Caki2 (cell line): ENCODE results near the gene GLB1L. TPM values are rescaled to one million over a fixed set of nuclear protein-coding genes. Genes with fewer than 3 reads are reported as not detected.
"Not testable (repeated sequence)": the region's sequence is repeated elsewhere in the genome, so short reads cannot be mapped to it uniquely, and the experiment has no call there.

Source experiments
- DNase-seq: peaks from one replicate; pipeline ENCODE4 v3.0.0-alpha.2; 2015; ENCODE audit warnings: low read depth
- in situ Hi-C: cut with HindIII; loops from 2 replicates; pipeline ENCODE4 v1.10.0; 2016; ENCODE audit warnings: low sequenced_read_pairs, low pct_unique_long_range_greater_than_20kb, mixed read lengths
- total RNA-seq: library from RNA; depleted of rRNA; stranded (reverse); fragments of >200 nt; shearing (Covaris generic); gene quantifications from 2 replicates; pipeline ENCODE4 v1.2.3, GENCODE V29; 2014; ENCODE audit warnings: low replicate concordance

GLB1L gene
- total RNA-seq, 1 experiment from 2014 or later, result 26.1 TPM

DNA sequence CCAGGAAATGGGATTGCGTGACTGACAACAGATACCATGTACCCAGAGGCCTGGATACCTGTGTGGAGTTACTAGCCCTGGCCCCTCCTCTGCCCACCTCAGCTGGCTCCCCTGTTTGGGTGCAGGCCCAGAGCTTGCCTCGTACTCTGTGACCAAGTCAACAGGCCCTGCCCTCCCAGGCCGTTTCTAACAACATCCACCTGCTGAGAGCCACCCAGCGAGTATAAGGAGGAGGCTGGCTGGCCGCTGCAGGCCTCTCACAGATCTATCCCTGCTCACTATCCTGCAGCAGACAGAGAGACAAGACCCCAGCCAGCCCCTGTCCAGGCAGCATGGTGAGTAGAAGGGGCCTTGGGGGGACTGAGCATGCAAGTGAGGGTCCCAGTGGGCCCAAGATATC is 21.0 kb upstream of the GLB1L start:
- in situ Hi-C loops, result no loop called here
- no peak for DNase-seq

GRCh38 chr2:219261024-219261855 is 16.0 kb upstream of the GLB1L start:
- no peak for DNase-seq
- in situ Hi-C loops, result no loop called here

DNA sequence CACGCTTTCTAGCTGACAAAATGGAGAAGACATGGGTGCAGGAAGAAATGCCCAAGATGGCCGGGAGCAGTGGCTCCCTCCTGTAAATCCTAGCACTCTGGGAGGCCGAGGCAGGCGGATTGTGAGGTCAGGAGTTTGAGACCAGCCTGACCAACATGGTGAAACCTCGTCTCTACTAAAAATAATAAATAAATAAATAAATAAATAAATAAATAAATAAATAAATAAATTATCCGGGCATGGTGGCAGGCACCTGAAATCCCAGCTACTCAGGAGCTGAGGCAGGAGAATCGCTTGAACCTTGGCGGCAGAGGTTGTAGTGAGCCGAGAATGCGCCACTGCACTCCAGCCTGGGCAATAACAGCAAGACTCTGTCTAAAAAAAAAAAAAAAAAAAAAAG is 13.7 kb upstream of the GLB1L start:
- in situ Hi-C loops, DNase-seq: not testable (repeated sequence)

DNA sequence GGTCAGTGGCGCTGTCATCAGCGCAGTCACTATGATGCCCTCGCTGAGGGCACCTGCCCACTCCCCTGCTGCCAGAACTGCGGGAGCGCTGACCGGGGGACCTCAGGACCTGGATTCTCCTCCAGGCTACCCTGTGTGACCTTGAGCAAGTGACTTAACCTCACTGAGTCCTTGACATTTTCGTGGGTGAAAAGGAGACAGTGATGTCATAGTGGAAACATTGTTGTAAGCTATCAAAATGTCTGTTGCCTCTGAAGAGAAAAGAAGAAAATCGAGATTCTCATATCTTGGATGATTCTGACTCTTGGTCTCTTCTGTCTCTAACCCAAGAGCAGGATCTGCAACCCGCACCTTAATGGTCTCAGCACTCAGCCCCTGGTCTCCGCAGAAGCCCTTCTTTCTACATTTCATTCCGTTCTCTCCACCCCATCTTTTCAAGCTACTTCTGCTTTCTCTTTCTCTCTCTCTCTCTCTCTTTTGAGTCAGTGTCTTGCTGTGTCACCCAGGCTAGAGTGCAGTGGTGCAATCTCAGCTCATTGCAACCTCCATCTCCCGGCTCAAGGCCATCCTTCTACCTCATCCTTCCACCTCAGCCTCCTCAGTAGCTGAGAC is 9.5 kb upstream of the GLB1L start:
- in situ Hi-C loops, result no loop called here
- no peak for DNase-seq

GRCh38 chr2:219253753-219254589 is 8.7 kb upstream of the GLB1L start, which contains the start of gene TUBA4A:
TUBA4A (minus strand) TSS chr2:219253918; CDS start chr2:219253858, 60 bp downstream.
- in situ Hi-C loops, result no loop called here
- peak; percentile 81 for DNase-seq

GRCh38 chr2:219252900-219253752 is 7.9 kb upstream of the GLB1L start, which contains the start of gene TUBA4B:
TUBA4B (plus strand) TSS chr2:219253243; CDS start chr2:219253408, 165 bp downstream.
- peak; percentile 23 for DNase-seq
- in situ Hi-C loops, result no loop called here

- in situ Hi-C loops, result no loop called here
- DNase-seq, result no peak
Measured at GRCh38 chr2:219252570-219252899, 7.3 kb upstream of the GLB1L start.

GRCh38 chr2:219252084-219252483 is 6.8 kb upstream of the GLB1L start:
- in situ Hi-C loops, result no loop called here
- DNase-seq, result no peak

GRCh38 chr2:219251656-219252055 is 6.4 kb upstream of the GLB1L start:
- no peak for DNase-seq
- in situ Hi-C loops, result no loop called here

DNA sequence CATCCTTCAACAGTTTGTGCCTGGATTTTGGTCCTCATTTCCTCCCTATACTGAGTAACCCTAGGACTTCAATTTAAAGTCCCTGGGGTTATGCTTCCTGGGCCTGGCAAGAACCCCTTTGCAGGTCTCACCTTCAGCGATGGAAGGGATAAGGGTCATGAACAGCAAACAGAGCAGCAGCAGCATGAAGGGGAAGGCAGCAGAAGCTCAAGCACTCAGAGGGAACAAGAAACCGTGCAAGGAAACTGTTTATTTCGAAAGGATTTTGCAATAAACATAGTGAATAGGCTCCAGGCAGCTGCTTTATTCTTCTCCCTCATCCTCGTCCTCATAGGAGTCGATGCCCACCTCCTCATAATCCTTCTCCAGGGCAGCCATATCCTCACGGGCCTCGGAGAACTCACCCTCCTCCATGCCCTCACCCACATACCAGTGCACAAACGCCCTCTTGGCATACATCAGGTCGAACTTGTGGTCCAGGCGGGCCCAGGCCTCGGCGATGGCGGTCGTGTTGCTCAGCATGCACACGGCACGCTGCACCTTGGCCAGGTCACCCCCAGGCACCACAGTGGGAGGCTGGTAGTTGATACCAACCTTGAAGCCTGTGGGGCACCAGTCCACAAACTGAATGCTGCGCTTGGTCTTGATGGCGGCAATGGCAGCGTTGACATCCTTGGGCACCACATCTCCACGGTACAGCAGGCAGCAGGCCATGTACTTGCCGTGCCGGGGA is 5.0 kb upstream of the GLB1L start:
- in situ Hi-C loops, result no loop called here
- no peak for DNase-seq

DNA sequence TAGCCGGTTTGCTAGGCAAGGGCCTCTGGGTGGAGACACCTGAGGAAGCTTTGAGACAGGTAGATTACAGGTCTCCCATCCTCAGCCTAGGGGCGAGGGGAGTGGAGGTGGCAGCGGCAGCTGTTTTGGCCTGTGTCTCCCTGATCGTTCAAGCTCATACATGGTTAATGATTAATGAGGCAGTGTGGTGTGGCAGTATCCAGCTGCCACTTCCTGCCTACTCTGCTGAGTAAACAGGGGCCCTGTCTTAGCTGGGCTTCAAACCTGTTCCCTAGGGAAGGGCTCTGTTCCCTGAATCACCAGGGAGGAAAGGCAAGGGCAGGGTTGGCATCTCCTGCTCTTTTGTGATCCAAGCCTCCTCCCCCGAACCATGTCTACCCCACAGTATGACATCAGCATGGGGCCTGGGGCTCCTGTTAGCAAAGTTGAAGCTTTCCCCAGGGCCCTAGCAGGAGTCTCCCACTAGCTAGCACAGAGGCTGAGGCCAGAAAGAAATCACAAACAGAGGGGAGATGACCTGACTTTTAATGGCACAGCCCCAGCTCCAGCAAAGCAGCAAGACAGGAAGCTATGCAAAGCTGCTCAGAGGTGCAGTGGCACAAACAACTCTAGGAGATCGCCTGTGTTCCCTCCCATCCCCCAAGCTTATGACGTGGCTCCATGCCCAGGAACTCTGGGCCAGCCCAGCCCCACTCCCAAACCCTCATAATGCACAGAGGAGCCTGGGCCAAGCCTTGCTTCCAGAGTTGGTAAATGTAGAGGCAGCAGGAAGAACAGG is 4.1 kb upstream of the GLB1L start:
- in situ Hi-C loops, result no loop called here
- DNase-seq, result peak; percentile 86

- in situ Hi-C loops, result no loop called here
- DNase-seq, result no peak
Measured at GRCh38 chr2:219248845-219249202, 3.6 kb upstream of the GLB1L start.

GRCh38 chr2:219247678-219248642 is 2.7 kb upstream of the GLB1L start:
- in situ Hi-C loops, result no loop called here

DNA sequence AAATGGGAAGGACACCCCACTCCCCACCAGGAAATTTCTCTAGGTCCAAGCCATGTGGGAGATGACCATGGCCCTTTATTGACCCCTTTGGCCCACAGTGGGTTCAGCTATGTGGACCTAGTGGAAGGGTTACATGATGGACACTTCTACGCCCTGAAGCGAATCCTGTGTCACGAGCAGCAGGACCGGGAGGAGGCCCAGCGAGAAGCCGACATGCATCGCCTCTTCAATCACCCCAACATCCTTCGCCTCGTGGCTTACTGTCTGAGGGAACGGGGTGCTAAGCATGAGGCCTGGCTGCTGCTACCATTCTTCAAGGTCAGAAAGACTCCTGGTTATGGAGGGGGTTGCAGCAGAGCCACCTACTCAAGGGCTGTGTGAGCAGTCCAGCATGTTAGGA is 1.3 kb upstream of the GLB1L start:
- no peak for DNase-seq
- in situ Hi-C loops, result no loop called here

More at GRCh38 chr2:219247678-219248642, 2.7 kb upstream of the GLB1L start:
- DNase-seq, result no peak

DNA sequence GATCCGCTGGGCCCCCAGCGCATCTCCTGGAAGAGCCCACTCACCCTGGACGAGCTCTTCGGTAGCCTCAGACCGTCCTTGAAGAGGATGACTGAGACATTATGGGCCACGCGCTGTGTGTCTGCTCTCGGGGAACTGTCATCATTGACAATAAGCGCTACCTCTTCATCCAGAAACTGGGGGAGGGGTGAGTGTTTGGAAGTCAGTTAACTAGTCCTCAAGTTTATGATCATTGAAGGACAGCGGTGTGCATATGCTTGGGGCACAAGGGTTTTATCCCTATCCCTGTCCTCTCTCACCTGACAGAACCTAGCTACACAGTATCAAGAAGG is 621 bp upstream of the GLB1L start:
- in situ Hi-C loops, result no loop called here
- no peak for DNase-seq

GRCh38 chr2:219244789-219245147 is 476 bp downstream of the GLB1L start:
- in situ Hi-C loops, result no loop called here
- no peak for DNase-seq
